IMR-90 (cell line): ENCODE results near the gene IRX3. TPM values are rescaled to one million over a fixed set of nuclear protein-coding genes. Genes with fewer than 3 reads are reported as not detected.
"Not testable (repeated sequence)": the region's sequence is repeated elsewhere in the genome, so short reads cannot be mapped to it uniquely, and the experiment has no call there.

Source experiments
- ATAC-seq: fragments of 200-7000 bp; cut with Tn5 transposase; 2 replicates; pipeline ENCODE4 v1.9.1; 2020; ENCODE audit warnings: low read depth, mild to moderate bottlenecking, moderate library complexity
- BruUV-seq: library from RNA; stranded (reverse); fragments of 400-500 nt; replicated peaks from 2 replicates; lab custom pipeline; 2021; lab: Mats Ljungman, UMichigan
- CTCF ChIA-PET: fragments of 300-600 bp; formaldehyde crosslinking; extraction: SDS; loops from one replicate; lab custom pipeline; 2021; ENCODE audit warnings: antibody characterized with exemption; lab: Yijun Ruan, JAX
- POLR2A ChIA-PET: fragments of 300-600 bp; sonication (Branson Sonifier 250); formaldehyde crosslinking; loops from one replicate; lab custom pipeline; 2022; ENCODE audit warnings: antibody characterized with exemption; ENCODE audit not compliant: unreplicated experiment; lab: Charles Lee
- DNase-seq: peaks from one replicate; pipeline ENCODE4 v3.0.0; 2013
- H2AFZ ChIP-seq: replicated peaks from 2 replicates; pipeline ENCODE3; 2013; ENCODE audit warnings: low read length, mild to moderate bottlenecking; ENCODE audit not compliant: poor library complexity
- H2AK5ac ChIP-seq: 2 replicates; pipeline ENCODE4 v1.6.1; 2013; ENCODE audit warnings: low read depth, low read length, inconsistent platforms
- H2AK9ac ChIP-seq: replicated peaks from 2 replicates; pipeline ENCODE3; 2013; ENCODE audit warnings: mild to moderate bottlenecking, low read depth, low read length, moderate library complexity; ENCODE audit not compliant: poor library complexity
- H2BK120ac ChIP-seq: 2 replicates; pipeline ENCODE4 v1.6.1; 2013; ENCODE audit warnings: low read depth, low read length, inconsistent platforms
- H2BK15ac ChIP-seq: 3 replicates; pipeline ENCODE4 v1.6.1; 2013; ENCODE audit warnings: low read depth, low read length, inconsistent platforms
- H2BK20ac ChIP-seq: 2 replicates; pipeline ENCODE4 v1.6.1; 2013; ENCODE audit warnings: low read depth, mild to moderate bottlenecking, inconsistent platforms, low read length, moderate library complexity
- H2BK5ac ChIP-seq: 2 replicates; pipeline ENCODE4 v1.6.1; 2013; ENCODE audit warnings: mild to moderate bottlenecking, low read depth, low read length, inconsistent platforms; ENCODE audit not compliant: poor library complexity, severe bottlenecking
- H3K14ac ChIP-seq: replicated peaks from 2 replicates; pipeline ENCODE4 v1.6.1; 2013; ENCODE audit warnings: low read depth, low read length, inconsistent platforms
- H3K18ac ChIP-seq: 2 replicates; pipeline ENCODE4 v1.6.1; 2013; ENCODE audit warnings: low read depth, low read length, control low read depth
- H3K23ac ChIP-seq: 2 replicates; pipeline ENCODE4 v1.6.1; 2013; ENCODE audit warnings: low read depth, low read length, inconsistent platforms
- H3K27ac ChIP-seq: 2 replicates; pipeline ENCODE4 v1.5.1; 2013; ENCODE audit warnings: mild to moderate bottlenecking, control low read depth, low read length; ENCODE audit not compliant: insufficient read depth
- H3K27me3 ChIP-seq: 2 replicates; pipeline ENCODE4 v1.6.1; 2013; ENCODE audit warnings: low read length; ENCODE audit not compliant: control insufficient read depth, insufficient read depth
- H3K36me3 ChIP-seq: 2 replicates; pipeline ENCODE4 v1.6.1; 2013; ENCODE audit warnings: low read length, mixed read lengths; ENCODE audit not compliant: control insufficient read depth, insufficient read depth
- H3K4ac ChIP-seq: 2 replicates; pipeline ENCODE4 v1.6.1; 2013; ENCODE audit warnings: low read depth, low read length, inconsistent platforms
- H3K4me1 ChIP-seq: 2 replicates; pipeline ENCODE4 v1.6.1; 2013; ENCODE audit warnings: low read length, mixed read lengths; ENCODE audit not compliant: control insufficient read depth, insufficient read depth
- H3K4me2 ChIP-seq: 2 replicates; pipeline ENCODE4 v1.6.1; 2013; ENCODE audit warnings: low read depth, mild to moderate bottlenecking, control low read depth, low read length, moderate library complexity
- H3K4me3 ChIP-seq: 2 replicates; pipeline ENCODE4 v1.5.1; 2013; ENCODE audit warnings: low read depth, mild to moderate bottlenecking, control low read depth, low read length, moderate library complexity; ENCODE audit not compliant: insufficient read depth
- H3K56ac ChIP-seq: 2 replicates; pipeline ENCODE4 v1.6.1; 2013; ENCODE audit warnings: low read length, inconsistent platforms; ENCODE audit not compliant: insufficient read depth; ENCODE audit errors: extremely low read depth
- H3K79me1 ChIP-seq, 2 experiments: 2 replicates each; pipeline ENCODE4 v1.6.1; 2013; ENCODE audit warnings: low read length in 2 of 2, inconsistent platforms in 1 of 2, low read depth in 1 of 2
- H3K9ac ChIP-seq: 2 replicates; pipeline ENCODE4 v1.6.1; 2013; ENCODE audit warnings: low read depth, low read length, control low read depth
- H3K9me1 ChIP-seq: 2 replicates; pipeline ENCODE4 v1.6.1; 2013; ENCODE audit warnings: low read length, inconsistent platforms; ENCODE audit not compliant: insufficient read depth
- H3K9me3 ChIP-seq: 2 replicates; pipeline ENCODE4 v1.6.1; 2013; ENCODE audit warnings: low read length; ENCODE audit not compliant: control insufficient read depth, insufficient read depth
- H4K20me1 ChIP-seq: 2 replicates; pipeline ENCODE4 v1.6.1; 2013; ENCODE audit warnings: low read length, inconsistent platforms; ENCODE audit not compliant: insufficient read depth
- H4K5ac ChIP-seq: 2 replicates; pipeline ENCODE4 v1.6.1; 2013; ENCODE audit warnings: mild to moderate bottlenecking, low read depth, low read length, control low read depth
- H4K8ac ChIP-seq, 2 experiments: 2 replicates each; pipeline ENCODE4 v1.6.1; 2013; ENCODE audit warnings: low read depth in 2 of 2, low read length in 2 of 2, control low read depth in 1 of 2, inconsistent platforms in 1 of 2
- H4K91ac ChIP-seq: 2 replicates; pipeline ENCODE4 v1.6.1; 2013; ENCODE audit warnings: low read depth, low read length, inconsistent platforms; ENCODE audit not compliant: insufficient read depth
- WGBS, 2 experiments: methylation state at CpG; one replicate each; pipeline versions ENCODE4 v1.1.5 to v1.1.7; 2013; ENCODE audit warnings: missing lambda C conversion rate in 2 of 2; ENCODE audit not compliant: insufficient read length in 1 of 2; ENCODE audit errors: extremely low coverage in 2 of 2; 5-methylcytosine and 5-hydroxymethylcytosine counted together
- dilution Hi-C: fragments of 300-500 bp; cut with HindIII; formaldehyde crosslinking; loops from one replicate; pipeline ENCODE4 v1.14.3; 2018; ENCODE audit warnings: low sequenced_read_pairs; ENCODE audit not compliant: unreplicated experiment
- in situ Hi-C: fragments of 300-500 bp; cut with MboI; formaldehyde crosslinking; loops from 3 replicates; pipeline ENCODE4 v1.14.3; 2019; ENCODE audit warnings: low sequenced_read_pairs, inconsistent platforms, mixed read lengths
- intact Hi-C: fragments of 100-400 bp; cut with micrococcal nuclease; formaldehyde crosslinking; loops from 2 replicates; pipeline ENCODE4 v1.10.0; 2022
- polyA plus RNA-seq, 3 experiments: library from polyadenylated mRNA; depleted of rRNA; stranded (reverse); fragments of >200 nt; gene quantifications; 2 replicates each; pipeline ENCODE4 v1.2.3, GENCODE V29; 2012; ENCODE audit warnings: low replicate concordance in 1 of 3
- total RNA-seq: library from RNA; depleted of rRNA; stranded (reverse); fragments of >200 nt; gene quantifications from 2 replicates; pipeline ENCODE4 v1.2.3, GENCODE V29; 2012

IRX3 gene
- total and polyA plus RNA-seq, 2 of the 4 experiments (the other 2 are of a cell fraction), result not detected

- H3K4me3 ChIP-seq, H3K56ac ChIP-seq, H2AK5ac ChIP-seq, dilution Hi-C loops, H2AFZ ChIP-seq, H3K27me3 ChIP-seq, BruUV-seq, H3K4me2 ChIP-seq, H4K91ac ChIP-seq, H2AK9ac ChIP-seq, H3K4me1 ChIP-seq, DNase-seq, CTCF ChIA-PET, POLR2A ChIA-PET, H2BK5ac ChIP-seq, H3K9me1 ChIP-seq, H3K79me1 ChIP-seq, H3K4ac ChIP-seq, in situ Hi-C loops, H4K8ac ChIP-seq, H2BK120ac ChIP-seq, H3K9me3 ChIP-seq, H4K5ac ChIP-seq, H2BK20ac ChIP-seq, H3K36me3 ChIP-seq, H3K27ac ChIP-seq, H3K14ac ChIP-seq, intact Hi-C loops, H3K23ac ChIP-seq, H2BK15ac ChIP-seq, ATAC-seq, H4K20me1 ChIP-seq, H3K18ac ChIP-seq, H3K9ac ChIP-seq: not testable (repeated sequence)
- no CpG with 5 or more reads among the region's 2 CpGs for WGBS, 2 experiments
Observed at GRCh38 chr16:54247705-54248104, 38.9 kb downstream of the IRX3 start.
